Endometrium (tissue), 2 donors: ENCODE data around the gene PCDHGA1.
"Not testable (repeated sequence)": the region's sequence is repeated elsewhere in the genome, so short reads cannot be mapped to it uniquely, and the experiment has no call there.

Experiments
- FAIRE-seq: peaks from 2 replicates; lab custom pipeline; 2012; peaks lifted over from hg19 to GRCh38; lab: Jason Lieb, UNC
- donor health status: control.
- donor health status: control.

The PCDHGA1 gene

GRCh38 chr5:141412854-141413539 lies 82.7 kb downstream of the PCDHGA1 start, which contains the start of gene PCDHGA10:
PCDHGA10 (plus strand) TSS chr5:141412987; CDS start chr5:141413176, 189 bp downstream.
- no peak for FAIRE-seq

DNA sequence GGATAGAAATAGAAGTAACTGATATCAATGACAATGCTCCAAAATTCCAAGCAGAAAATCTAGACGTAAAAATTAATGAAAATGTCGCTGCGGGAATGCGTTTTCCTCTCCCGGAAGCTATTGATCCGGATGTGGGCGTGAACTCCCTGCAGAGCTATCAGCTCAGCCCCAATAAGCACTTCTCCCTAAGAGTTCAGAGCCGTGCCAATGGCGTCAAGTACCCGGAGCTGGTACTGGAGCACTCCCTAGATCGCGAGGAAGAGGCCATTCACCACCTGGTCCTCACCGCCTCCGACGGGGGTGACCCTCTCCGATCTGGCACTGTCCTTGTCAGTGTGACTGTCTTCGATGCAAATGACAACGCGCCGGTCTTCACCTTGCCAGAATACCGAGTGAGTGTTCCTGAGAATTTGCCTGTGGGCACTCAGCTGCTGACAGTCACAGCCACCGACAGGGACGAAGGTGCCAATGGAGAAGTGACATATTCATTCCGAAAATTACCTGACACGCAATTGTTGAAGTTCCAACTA lies 83.3 kb downstream of the PCDHGA1 start:
- no peak for FAIRE-seq

DNA sequence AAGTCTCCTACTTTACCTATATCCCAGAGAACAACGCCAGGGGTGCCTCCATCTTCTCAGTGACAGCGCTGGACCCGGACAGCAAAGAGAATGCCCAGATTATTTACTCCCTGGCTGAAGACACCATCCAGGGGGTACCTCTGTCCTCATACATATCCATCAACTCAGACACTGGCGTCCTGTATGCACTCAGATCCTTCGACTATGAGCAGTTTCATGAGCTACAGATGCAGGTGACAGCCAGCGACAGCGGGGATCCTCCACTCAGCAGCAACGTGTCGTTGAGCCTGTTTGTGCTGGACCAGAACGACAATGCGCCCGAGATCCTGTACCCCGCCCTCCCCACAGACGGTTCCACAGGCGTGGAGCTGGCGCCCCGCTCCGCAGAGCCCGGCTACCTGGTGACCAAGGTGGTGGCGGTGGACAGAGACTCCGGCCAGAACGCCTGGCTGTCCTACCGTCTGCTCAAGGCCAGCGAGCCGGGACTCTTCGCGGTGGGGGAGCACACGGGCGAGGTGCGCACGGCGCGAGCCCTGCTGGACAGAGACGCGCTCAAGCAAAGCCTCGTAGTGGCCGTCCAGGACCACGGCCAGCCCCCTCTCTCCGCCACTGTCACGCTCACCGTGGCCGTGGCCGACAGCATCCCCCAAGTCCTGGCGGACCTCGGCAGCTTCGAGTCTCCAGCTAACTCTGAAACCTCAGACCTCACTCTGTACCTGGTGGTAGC lies 84.4 kb downstream of the PCDHGA1 start:
- FAIRE-seq, result not testable (repeated sequence)

GRCh38 chr5:141415275-141415618 lies 84.9 kb downstream of the PCDHGA1 start:
- FAIRE-seq, result not testable (repeated sequence)

DNA sequence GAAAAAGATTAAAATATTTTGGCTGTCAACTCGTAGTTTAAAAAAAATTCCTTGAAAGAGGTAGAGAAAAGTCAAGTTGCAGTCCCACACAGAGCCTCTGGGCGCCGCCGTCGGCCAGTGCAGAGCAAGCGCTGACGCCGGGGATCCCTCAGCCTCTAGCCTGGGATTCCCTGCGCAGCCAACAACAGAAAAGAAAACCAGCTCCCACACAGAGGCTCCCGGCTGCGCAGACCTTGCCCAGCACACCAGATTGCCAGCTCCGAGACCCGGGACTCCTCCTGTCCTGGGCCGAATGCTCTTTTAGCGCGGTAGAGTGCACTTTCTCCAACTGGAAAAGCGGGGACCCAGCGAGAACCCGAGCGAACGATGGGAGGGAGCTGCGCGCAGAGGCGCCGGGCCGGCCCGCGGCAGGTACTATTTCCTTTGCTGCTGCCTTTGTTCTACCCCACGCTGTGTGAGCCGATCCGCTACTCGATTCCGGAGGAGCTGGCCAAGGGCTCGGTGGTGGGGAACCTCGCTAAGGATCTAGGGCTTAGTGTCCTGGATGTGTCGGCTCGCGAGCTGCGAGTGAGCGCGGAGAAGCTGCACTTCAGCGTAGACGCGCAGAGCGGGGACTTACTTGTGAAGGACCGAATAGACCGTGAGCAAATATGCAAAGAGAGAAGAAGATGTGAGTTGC lies 87.3 kb downstream of the PCDHGA1 start, which contains the start of gene PCDHGB7:
PCDHGB7 (plus strand) TSS at position 184 of the 679 bp plus-strand sequence; CDS start at position 367, 183 bp downstream.
- FAIRE-seq, result not testable (repeated sequence)

DNA sequence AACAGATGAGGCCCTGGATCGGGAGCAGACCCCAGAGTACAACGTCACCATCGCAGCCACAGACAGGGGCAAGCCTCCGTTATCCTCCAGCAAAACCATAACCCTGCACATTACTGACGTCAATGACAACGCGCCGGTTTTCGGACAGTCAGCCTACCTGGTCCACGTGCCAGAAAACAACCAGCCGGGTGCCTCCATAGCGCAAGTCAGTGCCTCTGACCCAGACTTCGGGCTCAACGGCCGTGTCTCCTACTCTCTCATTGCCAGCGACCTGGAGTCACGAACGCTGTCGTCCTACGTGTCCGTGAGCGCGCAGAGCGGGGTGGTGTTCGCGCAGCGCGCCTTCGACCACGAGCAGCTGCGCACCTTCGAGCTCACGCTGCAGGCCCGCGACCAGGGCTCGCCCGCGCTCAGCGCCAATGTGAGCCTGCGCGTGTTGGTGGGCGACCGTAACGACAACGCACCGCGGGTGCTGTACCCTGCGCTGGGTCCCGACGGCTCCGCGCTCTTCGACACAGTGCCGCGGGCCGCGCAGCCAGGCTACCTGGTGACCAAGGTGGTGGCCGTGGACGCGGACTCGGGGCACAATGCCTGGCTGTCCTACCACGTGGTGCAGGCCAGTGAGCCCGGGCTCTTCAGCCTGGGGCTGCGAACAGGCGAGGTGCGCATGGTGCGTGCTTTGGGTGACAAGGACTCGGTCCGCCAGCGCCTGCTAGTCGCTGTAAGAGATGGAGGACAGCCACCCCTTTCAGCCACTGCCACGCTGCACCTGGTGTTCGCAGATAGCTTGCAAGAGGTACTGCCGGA lies 89.0 kb downstream of the PCDHGA1 start:
- no peak for FAIRE-seq

DNA sequence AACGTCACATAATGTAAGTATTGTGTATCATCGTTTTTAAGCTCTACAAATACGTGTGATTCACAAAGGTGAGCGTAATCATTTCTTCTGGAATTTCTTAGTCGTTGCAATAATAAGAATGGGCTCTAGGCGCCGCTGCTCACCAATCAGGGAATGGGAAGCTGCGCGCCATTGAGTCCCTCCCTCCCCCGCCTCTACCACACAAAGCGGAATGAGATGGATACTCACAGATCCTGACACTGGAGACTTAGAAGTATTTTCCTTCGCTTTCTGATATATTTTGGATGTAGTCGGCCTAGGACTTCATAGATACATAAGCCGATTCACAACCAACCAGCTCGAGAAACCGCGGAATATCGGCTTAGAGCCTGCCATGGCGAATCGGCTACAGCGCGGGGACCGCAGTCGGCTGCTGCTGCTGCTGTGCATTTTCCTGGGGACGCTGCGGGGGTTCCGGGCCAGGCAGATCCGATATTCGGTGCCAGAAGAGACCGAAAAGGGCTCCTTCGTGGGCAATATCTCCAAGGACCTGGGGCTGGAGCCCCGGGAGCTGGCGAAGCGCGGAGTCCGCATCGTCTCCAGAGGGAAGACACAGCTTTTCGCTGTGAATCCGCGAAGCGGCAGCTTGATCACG lies 90.7 kb downstream of the PCDHGA1 start, which contains the start of gene PCDHGA11:
PCDHGA11 (plus strand) TSS at position 197 of the 634 bp plus-strand sequence; CDS start at position 374, 177 bp downstream.
- no peak for FAIRE-seq

DNA sequence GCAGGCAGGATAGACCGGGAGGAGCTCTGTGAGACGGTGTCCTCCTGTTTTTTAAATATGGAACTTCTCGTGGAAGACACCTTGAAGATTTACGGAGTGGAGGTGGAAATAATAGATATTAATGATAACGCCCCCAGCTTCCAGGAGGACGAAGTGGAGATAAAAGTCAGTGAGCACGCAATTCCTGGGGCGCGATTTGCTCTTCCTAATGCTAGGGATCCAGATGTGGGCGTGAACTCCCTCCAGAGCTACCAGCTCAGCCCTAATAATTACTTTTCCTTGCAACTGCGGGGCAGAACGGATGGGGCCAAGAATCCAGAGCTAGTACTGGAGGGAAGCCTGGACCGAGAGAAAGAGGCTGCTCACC lies 91.2 kb downstream of the PCDHGA1 start:
- FAIRE-seq, result no peak

DNA sequence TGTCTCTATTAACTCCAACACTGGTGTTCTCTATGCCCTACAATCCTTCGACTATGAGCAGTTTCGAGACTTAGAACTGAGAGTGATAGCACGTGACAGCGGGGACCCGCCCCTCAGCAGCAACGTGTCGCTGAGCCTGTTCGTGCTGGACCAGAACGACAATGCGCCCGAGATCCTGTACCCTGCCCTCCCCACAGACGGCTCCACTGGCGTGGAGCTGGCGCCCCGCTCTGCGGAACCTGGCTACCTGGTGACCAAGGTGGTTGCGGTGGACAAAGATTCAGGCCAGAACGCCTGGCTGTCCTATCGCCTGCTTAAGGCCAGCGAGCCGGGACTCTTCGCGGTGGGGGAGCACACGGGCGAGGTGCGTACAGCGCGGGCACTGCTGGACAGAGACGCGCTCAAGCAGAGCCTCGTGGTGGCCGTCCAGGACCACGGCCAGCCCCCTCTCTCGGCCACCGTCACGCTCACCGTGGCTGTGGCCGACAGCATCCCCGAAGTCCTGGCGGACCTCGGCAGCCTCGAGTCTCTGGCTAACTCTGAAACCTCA lies 92.5 kb downstream of the PCDHGA1 start:
- no peak for FAIRE-seq

GRCh38 chr5:141427783-141428426 lies 97.6 kb downstream of the PCDHGA1 start:
- no peak for FAIRE-seq

DNA sequence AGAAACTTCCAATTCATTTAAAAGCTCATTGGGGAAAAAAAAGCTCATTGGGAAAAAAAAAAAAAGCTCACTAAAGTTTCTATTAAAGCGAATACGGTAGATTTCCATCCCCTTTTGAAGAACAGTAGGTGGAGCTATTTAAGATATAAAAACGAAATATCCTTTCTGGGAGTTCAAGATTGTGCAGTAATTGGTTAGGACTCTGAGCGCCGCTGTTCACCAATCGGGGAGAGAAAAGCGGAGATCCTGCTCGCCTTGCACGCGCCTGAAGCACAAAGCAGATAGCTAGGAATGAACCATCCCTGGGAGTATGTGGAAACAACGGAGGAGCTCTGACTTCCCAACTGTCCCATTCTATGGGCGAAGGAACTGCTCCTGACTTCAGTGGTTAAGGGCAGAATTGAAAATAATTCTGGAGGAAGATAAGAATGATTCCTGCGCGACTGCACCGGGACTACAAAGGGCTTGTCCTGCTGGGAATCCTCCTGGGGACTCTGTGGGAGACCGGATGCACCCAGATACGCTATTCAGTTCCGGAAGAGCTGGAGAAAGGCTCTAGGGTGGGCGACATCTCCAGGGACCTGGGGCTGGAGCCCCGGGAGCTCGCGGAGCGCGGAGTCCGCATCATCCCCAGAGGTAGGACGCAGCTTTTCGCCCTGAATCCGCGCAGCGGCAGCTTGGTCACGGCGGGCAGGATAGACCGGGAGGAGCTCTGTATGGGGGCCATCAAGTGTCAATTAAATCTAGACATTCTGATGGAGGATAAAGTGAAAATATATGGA lies 100.2 kb downstream of the PCDHGA1 start, which contains the start of gene PCDHGA12:
PCDHGA12 (plus strand) TSS at position 176 of the 782 bp plus-strand sequence; CDS start at position 429, 253 bp downstream.
- FAIRE-seq, result no peak

- FAIRE-seq, result no peak
Observed at GRCh38 chr5:141431286-141431685, 101.0 kb downstream of the PCDHGA1 start.

DNA sequence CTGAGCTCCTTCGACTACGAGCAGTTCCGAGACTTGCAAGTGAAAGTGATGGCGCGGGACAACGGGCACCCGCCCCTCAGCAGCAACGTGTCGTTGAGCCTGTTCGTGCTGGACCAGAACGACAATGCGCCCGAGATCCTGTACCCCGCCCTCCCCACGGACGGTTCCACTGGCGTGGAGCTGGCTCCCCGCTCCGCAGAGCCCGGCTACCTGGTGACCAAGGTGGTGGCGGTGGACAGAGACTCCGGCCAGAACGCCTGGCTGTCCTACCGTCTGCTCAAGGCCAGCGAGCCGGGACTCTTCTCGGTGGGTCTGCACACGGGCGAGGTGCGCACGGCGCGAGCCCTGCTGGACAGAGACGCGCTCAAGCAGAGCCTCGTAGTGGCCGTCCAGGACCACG lies 102.0 kb downstream of the PCDHGA1 start:
- not testable (repeated sequence) for FAIRE-seq

GRCh38 chr5:141432726-141433125 lies 102.4 kb downstream of the PCDHGA1 start:
- FAIRE-seq, result not testable (repeated sequence)

- FAIRE-seq, result no peak
Observed at GRCh38 chr5:141434006-141434405, 103.7 kb downstream of the PCDHGA1 start.

DNA sequence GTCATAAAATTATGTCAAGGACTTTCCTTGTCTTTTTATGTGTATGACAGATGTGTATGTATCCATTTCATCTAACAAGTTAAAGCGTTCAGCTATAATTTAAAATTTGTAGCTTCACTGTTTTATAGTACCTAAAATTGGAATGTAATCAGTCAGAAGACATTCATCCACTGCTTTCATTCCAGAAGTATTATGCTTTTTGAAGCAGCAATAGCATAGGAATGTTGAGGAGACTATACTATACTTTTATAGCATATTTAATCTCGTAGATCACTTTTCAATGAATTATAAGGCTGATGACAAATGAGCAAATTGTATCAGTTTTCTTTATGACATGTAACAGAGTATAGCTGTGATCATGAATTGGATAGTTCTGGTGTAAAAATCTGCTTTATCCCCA lies 106.9 kb downstream of the PCDHGA1 start:
- no peak for FAIRE-seq

DNA sequence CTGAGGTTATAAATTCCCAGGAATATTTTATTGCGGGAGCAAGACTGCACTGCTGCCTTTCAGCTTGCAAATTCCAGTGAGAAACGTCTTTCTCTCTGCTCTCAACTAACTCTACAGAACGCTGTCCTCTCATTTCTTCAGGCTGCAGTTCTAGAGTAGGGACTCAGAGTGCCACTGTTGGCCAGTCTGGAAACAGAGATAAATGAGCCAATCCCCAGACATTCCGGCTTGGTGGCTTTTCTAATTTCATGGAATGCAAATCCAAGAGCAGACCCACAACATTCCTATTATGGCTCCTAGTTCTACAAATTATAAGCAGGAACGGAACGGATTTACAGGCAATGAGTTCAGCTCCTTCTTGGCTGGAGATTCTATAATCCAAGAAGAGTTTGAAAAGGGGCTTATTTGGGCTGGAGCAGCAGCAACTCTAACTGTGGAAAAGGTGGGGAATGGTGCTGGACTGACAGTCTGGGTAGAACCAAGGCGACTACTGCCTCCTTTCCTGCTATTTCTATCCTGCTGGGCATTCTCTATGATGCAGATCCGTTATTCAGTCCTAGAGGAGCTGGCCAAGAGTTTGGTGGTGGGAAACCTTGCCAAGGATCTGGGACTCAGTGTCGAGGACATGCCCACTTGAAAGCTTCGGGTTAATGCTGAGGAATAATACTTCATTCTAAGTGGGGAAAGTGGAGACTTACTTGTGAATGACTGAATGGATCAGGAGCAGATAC lies 109.3 kb downstream of the PCDHGA1 start:
- FAIRE-seq, result no peak

GRCh38 chr5:141440341-141440740 lies 110.0 kb downstream of the PCDHGA1 start:
- FAIRE-seq, result no peak
